Stimulated activated CD4-positive, alpha-beta T cell treated with anti-CD3 and anti-CD28 coated beads, Interleukin-4, amount 100 ng/mL, for 24 hours (primary cell): ENCODE measurements around the gene DNAH2.

Source experiments
- DNase-seq: peaks from one replicate; pipeline ENCODE4 v3.0.0-alpha.2; 2020

Gene DNAH2

GRCh38 chr17:7882068-7882467 lies 164.5 kb downstream of the DNAH2 start:
- DNase-seq: no peak

DNA sequence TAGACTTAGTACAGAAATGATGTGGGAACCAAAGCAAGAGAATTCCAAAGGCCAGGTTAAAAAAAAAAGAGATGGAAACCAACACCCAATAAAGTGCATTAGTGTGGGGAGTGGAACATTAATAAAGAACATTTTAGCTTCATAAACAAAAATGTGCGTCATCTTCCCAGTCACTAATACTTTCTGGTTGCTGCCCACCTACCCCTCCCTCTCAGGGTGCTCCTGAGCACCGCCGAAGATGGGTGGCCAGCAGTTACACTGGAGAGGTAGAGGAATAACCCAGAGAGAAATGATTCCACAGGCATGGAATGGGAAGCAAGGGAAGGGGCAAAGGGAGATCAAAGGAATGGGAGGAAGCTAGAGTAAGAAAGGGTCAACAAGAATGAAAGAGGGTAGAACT lies 165.1 kb downstream of the DNAH2 start:
- DNase-seq: no peak
